H9 (cell line): Measurements from ENCODE around the gene CAMK2N1. TPM values are rescaled to one million over a fixed set of nuclear protein-coding genes. Genes with fewer than 3 reads are reported as not detected.

Experiments used
- DNase-seq: peaks from one replicate; pipeline ENCODE4 v3.0.0-alpha.2; 2017
- H2AFZ ChIP-seq: one replicate; pipeline ENCODE4 v1.6.1; 2013; ENCODE audit warnings: mild to moderate bottlenecking, low read length, control low read depth, moderate library complexity
- H2AK5ac ChIP-seq: 2 replicates; pipeline ENCODE4 v1.6.1; 2013; ENCODE audit warnings: low read length, control low read depth, mixed read lengths; ENCODE audit not compliant: insufficient read length
- H2BK120ac ChIP-seq: one replicate; pipeline ENCODE4 v1.6.1; 2013; ENCODE audit warnings: low read depth, mild to moderate bottlenecking, low read length, control low read depth, inconsistent platforms; ENCODE audit not compliant: poor library complexity, severe bottlenecking
- H2BK12ac ChIP-seq: 2 replicates; pipeline ENCODE4 v1.6.1; 2013; ENCODE audit warnings: low read length, control low read depth, mixed read lengths, low read depth; ENCODE audit not compliant: insufficient read length
- H2BK15ac ChIP-seq: 2 replicates; pipeline ENCODE4 v1.6.1; 2013; ENCODE audit warnings: low read depth, low read length, control low read depth
- H2BK20ac ChIP-seq: one replicate; pipeline ENCODE4 v1.6.1; 2013; ENCODE audit warnings: low read depth, mild to moderate bottlenecking, low read length, control low read depth, inconsistent platforms; ENCODE audit not compliant: poor library complexity, severe bottlenecking
- H2BK5ac ChIP-seq: 2 replicates; pipeline ENCODE4 v1.6.1; 2013; ENCODE audit warnings: low read length, control low read depth, mixed read lengths; ENCODE audit not compliant: insufficient read length
- H3K14ac ChIP-seq: 2 replicates; pipeline ENCODE4 v1.6.1; 2013; ENCODE audit warnings: low read length, control low read depth; ENCODE audit not compliant: insufficient read depth
- H3K18ac ChIP-seq: 2 replicates; pipeline ENCODE4 v1.6.1; 2013; ENCODE audit warnings: low read depth, mild to moderate bottlenecking, mixed read lengths, low read length, control low read depth; ENCODE audit not compliant: insufficient read length
- H3K23ac ChIP-seq: 2 replicates; pipeline ENCODE4 v1.6.1; 2013; ENCODE audit warnings: low read length, control low read depth, mixed read lengths, low read depth; ENCODE audit not compliant: insufficient read length
- H3K23me2 ChIP-seq: 2 replicates; pipeline ENCODE4 v1.6.1; 2013; ENCODE audit warnings: low read depth, mild to moderate bottlenecking, mixed read lengths, low read length, control low read depth; ENCODE audit not compliant: insufficient read length, poor library complexity, severe bottlenecking
- H3K27ac ChIP-seq: 2 replicates; pipeline ENCODE4 v1.5.1; 2013; ENCODE audit warnings: low read length, control low read depth, mixed read lengths, low read depth; ENCODE audit not compliant: insufficient read length
- H3K27me3 ChIP-seq: 2 replicates; pipeline ENCODE4 v1.6.1; 2013; ENCODE audit warnings: low read length, control low read depth, inconsistent platforms; ENCODE audit not compliant: insufficient read depth
- H3K4ac ChIP-seq: 2 replicates; pipeline ENCODE4 v1.6.1; 2013; ENCODE audit warnings: low read depth, mild to moderate bottlenecking, control low read depth, inconsistent platforms, low read length, moderate library complexity
- H3K4me1 ChIP-seq: 2 replicates; pipeline ENCODE4 v1.6.1; 2013; ENCODE audit warnings: low read length, control low read depth, inconsistent platforms; ENCODE audit not compliant: insufficient read depth
- H3K4me2 ChIP-seq: 2 replicates; pipeline ENCODE4 v1.6.1; 2013; ENCODE audit warnings: low read length, control low read depth, mixed read lengths; ENCODE audit not compliant: insufficient read length, insufficient read depth
- H3K56ac ChIP-seq: 2 replicates; pipeline ENCODE4 v1.6.1; 2013; ENCODE audit warnings: low read depth, mild to moderate bottlenecking, mixed read lengths, low read length, control low read depth; ENCODE audit not compliant: insufficient read length
- H3K79me1 ChIP-seq: 2 replicates; pipeline ENCODE4 v1.6.1; 2013; ENCODE audit warnings: low read depth, mild to moderate bottlenecking, moderate library complexity, low read length, control low read depth, inconsistent platforms; ENCODE audit not compliant: insufficient read depth, poor library complexity, severe bottlenecking
- H3K79me2 ChIP-seq: 2 replicates; pipeline ENCODE4 v1.6.1; 2013; ENCODE audit warnings: low read length, control low read depth, inconsistent platforms; ENCODE audit not compliant: insufficient read depth
- H3K9ac ChIP-seq: 2 replicates; pipeline ENCODE4 v1.6.1; 2013; ENCODE audit warnings: low read length, control low read depth, mixed read lengths; ENCODE audit not compliant: insufficient read length; ENCODE audit errors: extremely low read depth
- H3K9me3 ChIP-seq: one replicate; pipeline ENCODE4 v1.6.1; 2013; ENCODE audit warnings: low read depth, low read length, inconsistent platforms; ENCODE audit not compliant: control insufficient read depth
- H3T11ph ChIP-seq: one replicate; pipeline ENCODE4 v1.6.1; 2013; ENCODE audit warnings: mild to moderate bottlenecking, low read length, control low read depth, inconsistent platforms
- H4K20me1 ChIP-seq: one replicate; pipeline ENCODE4 v1.6.1; 2013; ENCODE audit not compliant: control insufficient read depth, insufficient read length, insufficient read depth
- H4K5ac ChIP-seq: 2 replicates; pipeline ENCODE4 v1.6.1; 2013; ENCODE audit warnings: low read depth, mild to moderate bottlenecking, mixed read lengths, low read length, control low read depth; ENCODE audit not compliant: insufficient read length
- H4K8ac ChIP-seq: replicated peaks from 2 replicates; pipeline ENCODE4 v1.6.1; 2013; ENCODE audit warnings: low read length, control low read depth, mixed read lengths, low read depth; ENCODE audit not compliant: insufficient read length
- H4K91ac ChIP-seq: 2 replicates; pipeline ENCODE4 v1.6.1; 2013; ENCODE audit warnings: low read depth, mild to moderate bottlenecking, moderate library complexity, mixed read lengths, low read length, control low read depth; ENCODE audit not compliant: insufficient read length
- H3K27ac Mint-ChIP-seq, 3 experiments: 2 replicates in 2 of 3; 3 replicates in 1 of 3; pipeline ENCODE4 v1.8.0; 2020 to 2021; ENCODE audit warnings: mixed read lengths in 3 of 3, mild to moderate bottlenecking in 1 of 3, moderate library complexity in 1 of 3
- H3K27me3 Mint-ChIP-seq: 2 replicates; pipeline ENCODE4 v1.8.0; 2021; ENCODE audit warnings: low read depth, mild to moderate bottlenecking, moderate library complexity, mixed read lengths
- H3K36me3 Mint-ChIP-seq, 3 experiments: 2 replicates in 2 of 3; 3 replicates in 1 of 3; pipeline ENCODE4 v1.8.0; 2020 to 2021; ENCODE audit warnings: low read depth in 3 of 3, mixed read lengths in 3 of 3; ENCODE audit not compliant: insufficient read depth in 1 of 3
- H3K4me1 Mint-ChIP-seq, 2 experiments: 2 replicates each; pipeline ENCODE4 v1.8.0; 2020; ENCODE audit warnings: mixed read lengths in 2 of 2
- H3K4me3 Mint-ChIP-seq, 2 experiments: 2 replicates in 1 of 2; 3 replicates in 1 of 2; pipeline ENCODE4 v1.8.0; 2020 to 2021; ENCODE audit warnings: mild to moderate bottlenecking in 2 of 2, mixed read lengths in 2 of 2, moderate library complexity in 1 of 2
- H3K9me3 Mint-ChIP-seq, 2 experiments: 2 replicates in 1 of 2; 3 replicates in 1 of 2; pipeline ENCODE4 v1.8.0; 2020; ENCODE audit warnings: mild to moderate bottlenecking in 2 of 2, mixed read lengths in 2 of 2, moderate library complexity in 1 of 2
- WGBS: extraction: QIAGEN DNeasy Blood & Tissue Kit; methylation state at CpG from one replicate; pipeline ENCODE4 v1.1.7; 2013; ENCODE audit warnings: missing lambda C conversion rate, low lambda C conversion rate, mixed read lengths; ENCODE audit not compliant: insufficient read length; ENCODE audit errors: extremely low coverage; 5-methylcytosine and 5-hydroxymethylcytosine counted together
- total RNA-seq: library from RNA; stranded (reverse); gene quantifications from 2 replicates; pipeline ENCODE4 v1.2.1, GENCODE V29; 2021
- TF ChIP-seq, protein P1 (sequence below): fragments of 200-600 bp; sonication (generic); conservative IDR thresholded peaks from 3 replicates; pipeline ENCODE4 v1.8.0; 2021; ENCODE audit warnings: antibody characterized with exemption, mild to moderate bottlenecking

The CAMK2N1 gene
- total RNA-seq, 1 experiment from 2014 or later: 1.2 TPM

DNA sequence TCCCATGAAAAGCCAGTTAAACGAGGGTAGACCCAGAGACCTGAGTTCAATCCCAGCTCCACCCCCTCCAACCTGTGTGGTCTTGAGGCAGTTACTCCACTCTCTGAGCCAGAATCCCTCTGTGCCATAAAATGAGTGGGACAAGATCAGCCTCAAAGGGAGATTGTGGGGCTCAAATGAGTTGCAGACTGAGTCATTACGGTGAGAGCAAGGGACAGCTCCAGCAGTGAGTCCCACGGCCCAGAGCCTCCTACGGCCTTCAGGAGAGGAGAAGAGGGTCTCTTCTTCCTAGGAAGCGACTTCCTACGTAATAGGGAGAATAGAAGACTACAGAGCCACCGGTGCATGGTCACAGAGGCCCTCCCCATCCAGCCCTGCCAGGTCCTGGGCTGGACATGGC, 6.7 kb upstream of the CAMK2N1 start:
- no peak overlapping the region for H2BK120ac ChIP-seq
- no peak overlapping the region for H2BK20ac ChIP-seq
- H2AK5ac ChIP-seq: no peak overlapping the region
- H3K9me3 ChIP-seq: no peaks in the 10 kb centered on the region
- TF ChIP-seq, protein P1, sequence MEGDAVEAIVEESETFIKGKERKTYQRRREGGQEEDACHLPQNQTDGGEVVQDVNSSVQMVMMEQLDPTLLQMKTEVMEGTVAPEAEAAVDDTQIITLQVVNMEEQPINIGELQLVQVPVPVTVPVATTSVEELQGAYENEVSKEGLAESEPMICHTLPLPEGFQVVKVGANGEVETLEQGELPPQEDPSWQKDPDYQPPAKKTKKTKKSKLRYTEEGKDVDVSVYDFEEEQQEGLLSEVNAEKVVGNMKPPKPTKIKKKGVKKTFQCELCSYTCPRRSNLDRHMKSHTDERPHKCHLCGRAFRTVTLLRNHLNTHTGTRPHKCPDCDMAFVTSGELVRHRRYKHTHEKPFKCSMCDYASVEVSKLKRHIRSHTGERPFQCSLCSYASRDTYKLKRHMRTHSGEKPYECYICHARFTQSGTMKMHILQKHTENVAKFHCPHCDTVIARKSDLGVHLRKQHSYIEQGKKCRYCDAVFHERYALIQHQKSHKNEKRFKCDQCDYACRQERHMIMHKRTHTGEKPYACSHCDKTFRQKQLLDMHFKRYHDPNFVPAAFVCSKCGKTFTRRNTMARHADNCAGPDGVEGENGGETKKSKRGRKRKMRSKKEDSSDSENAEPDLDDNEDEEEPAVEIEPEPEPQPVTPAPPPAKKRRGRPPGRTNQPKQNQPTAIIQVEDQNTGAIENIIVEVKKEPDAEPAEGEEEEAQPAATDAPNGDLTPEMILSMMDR: no peak
- peaks cover 9% of the 10 kb centered on the region; the same call in 1 of the 2 replicates for H3K27me3 ChIP-seq
- H3K23ac ChIP-seq: no peak overlapping the region
- H3K14ac ChIP-seq: no peak overlapping the region
- no peak overlapping the region for H2BK12ac ChIP-seq
- no peak overlapping the region for H2BK5ac ChIP-seq
- H4K5ac ChIP-seq: no peak overlapping the region
- no peaks in the 10 kb centered on the region for H4K20me1 ChIP-seq
- no peak overlapping the region for H3K9ac ChIP-seq
- Mint-ChIP-seq H3K4me3 (no peak overlapping the region), H3K27ac (no peak overlapping the region), H3K9me3 (no peaks in the 10 kb centered on the region), H3K36me3 (no peaks in the 10 kb centered on the region), H3K4me1 (peaks cover 12 to 15% of the 10 kb centered on the region in 2 experiments), H3K27me3 (peaks cover 65% of the 10 kb centered on the region)
- WGBS: no CpG with 5 or more reads among the region's 7 CpGs
- no peak overlapping the region for H3K27ac ChIP-seq
- H4K8ac ChIP-seq: no peak overlapping the region
- no peak overlapping the region for H2BK15ac ChIP-seq
- H3K4me2 ChIP-seq: no peak overlapping the region
- no peak overlapping the region for H4K91ac ChIP-seq
- no peak overlapping the region for H3K4ac ChIP-seq
- 0 out of 2 replicates have a peak, but pooled peaks cover 2% of the 10 kb centered on the region for H3K4me1 ChIP-seq
- DNase-seq: no peak
- no peak overlapping the region for H3K18ac ChIP-seq
- no peak overlapping the region for H3T11ph ChIP-seq
- no peak overlapping the region for H2AFZ ChIP-seq
- H3K23me2 ChIP-seq: no peaks in the 10 kb centered on the region
- no peaks in the 10 kb centered on the region for H3K79me1 ChIP-seq
- H3K79me2 ChIP-seq: no peaks in the 10 kb centered on the region
- H3K56ac ChIP-seq: no peak overlapping the region
